Sigmoid colon (tissue), 7 donors: ENCODE results near the gene EFNA5. TPM values are rescaled to one million over a fixed set of nuclear protein-coding genes. Genes with fewer than 3 reads are reported as not detected.

ENCODE experiments used
- DNase-seq: peaks from one replicate; pipeline ENCODE4 v3.0.0-alpha.2; 2019
- H3K27ac ChIP-seq, 4 donors: fragments of 200-600 bp; sonication (generic); one replicate each; pipeline ENCODE4 v1.5.1; 2016 to 2019; ENCODE audit warnings: mild to moderate bottlenecking in 1 of 4
- H3K27me3 ChIP-seq, 3 donors: fragments of 200-600 bp; sonication (generic); one replicate each; pipeline ENCODE4 v1.5.1; 2019; ENCODE audit warnings: mild to moderate bottlenecking in 1 of 3
- H3K36me3 ChIP-seq, 4 donors: fragments of 200-600 bp; sonication (generic); one replicate each; pipeline ENCODE4 v1.5.1; 2016 to 2019
- H3K4me1 ChIP-seq, 4 donors: fragments of 200-600 bp; sonication (generic); one replicate each; pipeline ENCODE4 v1.5.1; 2017 to 2019
- H3K4me3 ChIP-seq, 4 donors: fragments of 200-600 bp; sonication (generic); one replicate each; pipeline ENCODE4 v1.5.1; 2017 to 2019; ENCODE audit warnings: mild to moderate bottlenecking in 2 of 4, moderate library complexity in 1 of 4
- H3K9me3 ChIP-seq, 4 donors: fragments of 200-600 bp in 3 of 4; sonication (generic) in 3 of 4; one replicate each; pipeline versions ENCODE4 v1.5.1 to v1.6.1; 2013 to 2019
- EP300 ChIP-seq, 4 donors: sonication (generic); formaldehyde crosslinking; IDR thresholded peaks; one replicate each; pipeline ENCODE4 v1.6.1; 2017; ENCODE audit warnings: antibody characterized with exemption in 4 of 4
- POLR2A ChIP-seq, 2 donors: fragments of 450-650 bp; IDR thresholded peaks; one replicate each; pipeline ENCODE4 v1.6.1; 2016; ENCODE audit warnings: antibody characterized with exemption in 2 of 2, mild to moderate bottlenecking in 2 of 2, moderate library complexity in 2 of 2
- POLR2AphosphoS5 ChIP-seq, 4 donors: sonication (generic); formaldehyde crosslinking; IDR thresholded peaks; one replicate each; pipeline ENCODE4 v1.6.1; 2017; ENCODE audit warnings: antibody characterized with exemption in 4 of 4
- WGBS, 2 donors: extraction: QIAGEN DNeasy Blood & Tissue Kit; methylation state at CpG; one replicate each; pipeline ENCODE4 v1.1.7; 2013; 5-methylcytosine and 5-hydroxymethylcytosine counted together
- intact Hi-C: fragments of 100-400 bp; cut with DNase I; formaldehyde crosslinking; loops from one replicate; pipeline ENCODE4 v1.15.1; 2023
- polyA plus RNA-seq, 3 donors: library from polyadenylated mRNA; stranded (reverse); fragments of 200-250 nt; gene quantifications; one replicate each; pipeline ENCODE4 v1.2.3, GENCODE V29; 2013
- total RNA-seq, 4 donors: library from RNA; depleted of rRNA; stranded (reverse); fragments of >200 nt; gene quantifications; one replicate each; pipeline ENCODE4 v1.1.0, GENCODE V29; 2016
- TF ChIP-seq, protein P1 (sequence below), 4 experiments: fragments of 450-650 bp in 3 of 4; fragments of 200-600 bp in 1 of 4; IDR thresholded peaks; one replicate each; pipeline ENCODE4 v1.5.1; 2016 to 2019; ENCODE audit warnings: antibody characterized with exemption in 4 of 4, mild to moderate bottlenecking in 3 of 4, moderate library complexity in 2 of 4
- donor health status: healthy with polysubstance abuse.
- donor health status: Bipolar disorder and iron deficiency.
- donor health status: healthy.

EFNA5 gene
- total and polyA plus RNA-seq, 7 donors = 0.60 to 10.8 (median 6.8) TPM

- no peak overlapping the region for H3K27ac ChIP-seq
- H3K9me3 ChIP-seq = no peaks in the 10 kb centered on the region
- no peaks in the 10 kb centered on the region for H3K36me3 ChIP-seq
- no peak for TF ChIP-seq EP300 (IDR thresholded peaks at IDR 0.05)
- TF ChIP-seq POLR2AphosphoS5 (IDR thresholded peaks at IDR 0.05) = no peak
- no peak for TF ChIP-seq POLR2A (IDR thresholded peaks at IDR 0.05)
- intact Hi-C loops = no loop called here
- no peaks in the 10 kb centered on the region for H3K4me1 ChIP-seq
- no peak for DNase-seq
- no peak overlapping the region for H3K4me3 ChIP-seq
- no peaks in the 10 kb centered on the region for H3K27me3 ChIP-seq
Observed at GRCh38 chr5:107526270-107526937, 144.3 kb downstream of the EFNA5 start.

DNA sequence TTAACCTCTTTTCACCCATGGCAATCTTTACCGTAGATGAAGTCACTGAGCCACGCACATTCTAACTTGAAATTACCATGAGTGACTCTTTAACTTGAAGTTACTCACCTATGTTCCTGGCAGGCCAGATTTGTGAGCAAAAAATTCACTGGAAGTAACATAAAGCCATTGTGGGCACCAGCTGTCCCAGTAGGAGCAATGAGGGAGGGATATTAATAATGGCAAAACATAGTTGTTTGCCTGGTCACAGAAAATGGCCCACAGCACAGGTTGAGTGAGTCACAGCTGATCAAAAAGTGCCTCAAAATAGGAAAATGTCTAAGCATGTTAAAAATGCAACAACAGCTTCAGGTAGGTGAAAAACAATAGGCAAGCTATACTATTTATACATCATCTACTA is 146.6 kb downstream of the EFNA5 start:
- Histone ChIP-seq H3K27ac (no peak overlapping the region), H3K9me3 (no peaks in the 10 kb centered on the region), H3K27me3 (no peaks in the 10 kb centered on the region), H3K4me3 (no peak overlapping the region), H3K4me1 (peaks cover 0 to 11% (median 5%) of the 10 kb centered on the region in 4 donors), H3K36me3 (no peaks in the 10 kb centered on the region)
- intact Hi-C loops = no loop called here
- no peak for DNase-seq
- WGBS, 2 donors = 93 to 97% methylated on average over 2 of the region's 2 CpGs
- TF ChIP-seq POLR2AphosphoS5 (IDR thresholded peaks at IDR 0.05) = no peak
- TF ChIP-seq, protein P1, sequence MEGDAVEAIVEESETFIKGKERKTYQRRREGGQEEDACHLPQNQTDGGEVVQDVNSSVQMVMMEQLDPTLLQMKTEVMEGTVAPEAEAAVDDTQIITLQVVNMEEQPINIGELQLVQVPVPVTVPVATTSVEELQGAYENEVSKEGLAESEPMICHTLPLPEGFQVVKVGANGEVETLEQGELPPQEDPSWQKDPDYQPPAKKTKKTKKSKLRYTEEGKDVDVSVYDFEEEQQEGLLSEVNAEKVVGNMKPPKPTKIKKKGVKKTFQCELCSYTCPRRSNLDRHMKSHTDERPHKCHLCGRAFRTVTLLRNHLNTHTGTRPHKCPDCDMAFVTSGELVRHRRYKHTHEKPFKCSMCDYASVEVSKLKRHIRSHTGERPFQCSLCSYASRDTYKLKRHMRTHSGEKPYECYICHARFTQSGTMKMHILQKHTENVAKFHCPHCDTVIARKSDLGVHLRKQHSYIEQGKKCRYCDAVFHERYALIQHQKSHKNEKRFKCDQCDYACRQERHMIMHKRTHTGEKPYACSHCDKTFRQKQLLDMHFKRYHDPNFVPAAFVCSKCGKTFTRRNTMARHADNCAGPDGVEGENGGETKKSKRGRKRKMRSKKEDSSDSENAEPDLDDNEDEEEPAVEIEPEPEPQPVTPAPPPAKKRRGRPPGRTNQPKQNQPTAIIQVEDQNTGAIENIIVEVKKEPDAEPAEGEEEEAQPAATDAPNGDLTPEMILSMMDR (IDR thresholded peaks at IDR 0.05) = no peak
- TF ChIP-seq POLR2A (IDR thresholded peaks at IDR 0.05) = no peak
- no peak for TF ChIP-seq EP300 (IDR thresholded peaks at IDR 0.05)

- TF ChIP-seq EP300 (IDR thresholded peaks at IDR 0.05) (no peak), POLR2AphosphoS5 (IDR thresholded peaks at IDR 0.05) (no peak), POLR2A (IDR thresholded peaks at IDR 0.05) (no peak)
- no peaks in the 10 kb centered on the region for H3K9me3 ChIP-seq
- H3K36me3 ChIP-seq = no peaks in the 10 kb centered on the region
- H3K27me3 ChIP-seq = no peaks in the 10 kb centered on the region
- DNase-seq = no peak
- no peak overlapping the region for H3K27ac ChIP-seq
- H3K4me3 ChIP-seq = no peak overlapping the region
- intact Hi-C loops = no loop called here
- 92 to 94% methylated on average over 5 of the region's 5 CpGs for WGBS, 2 donors
- peaks cover 0 to 11% (median 5%) of the 10 kb centered on the region in 4 donors for H3K4me1 ChIP-seq
Observed at GRCh38 chr5:107523029-107523680, 147.6 kb downstream of the EFNA5 start.

DNA sequence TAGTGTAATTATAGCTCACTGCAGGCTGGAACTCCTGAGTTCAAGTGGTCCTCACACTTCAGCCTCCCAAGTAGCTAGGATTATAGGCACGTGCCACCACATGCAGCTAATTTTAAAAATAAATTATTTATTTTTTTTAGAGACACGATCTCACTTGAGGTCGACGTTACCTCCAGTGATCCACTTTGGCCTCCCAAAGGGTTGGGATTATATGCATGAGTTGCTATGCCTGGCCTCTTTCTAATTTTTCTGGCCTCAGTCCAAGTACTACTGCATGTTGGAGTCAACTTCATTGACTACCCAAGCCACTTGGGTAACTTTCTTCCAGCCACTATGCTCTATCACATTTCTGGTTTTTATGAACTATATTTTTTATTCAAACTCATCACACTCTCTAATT is 148.3 kb downstream of the EFNA5 start:
- WGBS, 2 donors = 94 to 96% methylated on average over 4 of the region's 4 CpGs
- TF ChIP-seq POLR2A (IDR thresholded peaks at IDR 0.05) (no peak), EP300 (IDR thresholded peaks at IDR 0.05) (no peak), POLR2AphosphoS5 (IDR thresholded peaks at IDR 0.05) (no peak)
- TF ChIP-seq, protein P1 (IDR thresholded peaks at IDR 0.05) = no peak

GRCh38 chr5:107519900-107520354 is 150.8 kb downstream of the EFNA5 start:
- Histone ChIP-seq H3K27ac (peak overlapping the region in 1 of 4 donors; percentile 19), H3K4me3 (no peak overlapping the region), H3K36me3 (no peaks in the 10 kb centered on the region), H3K27me3 (no peaks in the 10 kb centered on the region), H3K4me1 (peaks cover 0 to 11% (median 5%) of the 10 kb centered on the region in 4 donors), H3K9me3 (no peaks in the 10 kb centered on the region)
- intact Hi-C loops = no loop called here
- 14 to 36% methylated on average over 6 of the region's 6 CpGs for WGBS, 2 donors
- TF ChIP-seq POLR2A (IDR thresholded peaks at IDR 0.05) (no peak), POLR2AphosphoS5 (IDR thresholded peaks at IDR 0.05) (peak in 3 of 4 donors; percentile 36 to 71 (median 62)), EP300 (IDR thresholded peaks at IDR 0.05) (peak in 1 of 4 donors; percentile 16)
- DNase-seq = no peak

More for the DNA sequence above, 148.3 kb downstream of the EFNA5 start:
- Histone ChIP-seq H3K9me3 (no peaks in the 10 kb centered on the region), H3K27ac (no peak overlapping the region), H3K4me3 (no peak overlapping the region), H3K4me1 (peaks cover 0 to 11% (median 5%) of the 10 kb centered on the region in 4 donors), H3K36me3 (no peaks in the 10 kb centered on the region), H3K27me3 (no peaks in the 10 kb centered on the region)
- intact Hi-C loops = no loop called here
- DNase-seq = no peak

DNA sequence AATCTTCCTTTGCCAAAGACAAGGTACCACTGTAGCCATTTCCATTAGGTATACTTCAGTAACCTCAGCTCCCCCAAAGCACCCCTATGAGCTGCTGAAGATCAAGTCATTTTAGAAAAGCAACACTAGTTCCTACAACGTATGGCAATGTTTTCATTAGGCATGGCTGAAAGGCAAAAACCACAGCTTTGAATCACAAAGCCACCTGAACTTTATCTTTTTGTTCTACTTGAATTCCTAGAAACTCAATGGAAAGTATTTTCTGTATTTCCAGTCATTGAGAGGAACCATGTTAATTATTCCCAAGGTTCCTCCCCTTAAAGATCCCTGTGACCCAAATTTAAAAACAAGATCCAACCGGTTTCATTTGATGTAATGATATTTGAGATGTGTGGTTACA is 152.1 kb downstream of the EFNA5 start:
- Histone ChIP-seq H3K4me1 (peaks cover 0 to 11% (median 5%) of the 10 kb centered on the region in 4 donors), H3K9me3 (no peaks in the 10 kb centered on the region), H3K27me3 (no peaks in the 10 kb centered on the region), H3K27ac (no peak overlapping the region), H3K36me3 (no peaks in the 10 kb centered on the region), H3K4me3 (no peak overlapping the region)
- DNase-seq = no peak
- 92 to 94% methylated on average over 2 of the region's 2 CpGs for WGBS, 2 donors
- no peak for TF ChIP-seq POLR2A (IDR thresholded peaks at IDR 0.05)
- intact Hi-C loops = no loop called here
